A549 (cell line): Measurements from ENCODE around the gene SYNDIG1L. TPM values are rescaled to one million over a fixed set of nuclear protein-coding genes. Genes with fewer than 3 reads are reported as not detected.
A peak's percentile ranks its signal among the peaks of the same experiment; 100 is the strongest.

ENCODE experiments used
- ATAC-seq, 2 experiments: fragments of 200-7000 bp in 1 of 2; fragments of >200 bp in 1 of 2; cut with Nextera tagmentation in 1 of 2; cut with Tn5 transposase in 1 of 2; 3 replicates each; pipeline versions ENCODE4 v1.8.0 to v1.9.1; 2018 to 2020; ENCODE audit warnings: mild to moderate bottlenecking in 1 of 2, moderate library complexity in 1 of 2
- CTCF ChIA-PET: fragments of 300-600 bp; sonication (Branson Sonifier 250); formaldehyde crosslinking; extraction: SDS; loops from one replicate; lab custom pipeline; 2021; ENCODE audit warnings: antibody characterized with exemption, inconsistent platforms; lab: Yijun Ruan, JAX
- POLR2A ChIA-PET: fragments of 350-600 bp; formaldehyde crosslinking; extraction: SDS; loops from one replicate; lab custom pipeline; 2021; ENCODE audit warnings: antibody characterized with exemption, inconsistent platforms; lab: Yijun Ruan, JAX
- DNase-seq, 2 experiments: peaks; one replicate each; pipeline versions ENCODE4 v3.0.0 to v3.0.0-alpha.2; 2011 to 2016; ENCODE audit warnings: low read depth in 1 of 2, low spot score in 1 of 2
- FAIRE-seq: peaks from 2 replicates; lab custom pipeline; 2011; peaks lifted over from hg19 to GRCh38; lab: Jason Lieb, UNC
- H3K27ac ChIP-seq, 2 experiments: fragments of >200 bp; sonication (Bioruptor Twin); formaldehyde crosslinking; 3 replicates each; pipeline ENCODE4 v1.5.1; 2016 to 2017
- H3K4me1 ChIP-seq: fragments of >200 bp; sonication (Bioruptor Twin); formaldehyde crosslinking; 3 replicates; pipeline ENCODE4 v1.6.1; 2016
- H3K4me2 ChIP-seq: fragments of >200 bp; sonication (Bioruptor Twin); formaldehyde crosslinking; 3 replicates; pipeline ENCODE4 v1.6.1; 2016
- H3K4me3 ChIP-seq: fragments of >200 bp; sonication (Bioruptor Twin); formaldehyde crosslinking; 3 replicates; pipeline ENCODE4 v1.5.1; 2016
- H3K9me3 ChIP-seq: fragments of >200 bp; sonication (Bioruptor Twin); formaldehyde crosslinking; 3 replicates; pipeline ENCODE4 v1.6.1; 2016
- BHLHE40 ChIP-seq: IDR thresholded peaks from 2 replicates; pipeline ENCODE4 v1.6.1; 2012; ENCODE audit warnings: low read depth, low read length, inconsistent platforms
- CBX8 ChIP-seq: fragments of 200-600 bp; sonication (generic); IDR thresholded peaks from 2 replicates; pipeline ENCODE4 v1.6.1; 2016
- CEBPB ChIP-seq, 2 experiments: fragments of >200 bp in 1 of 2; sonication (Bioruptor Twin) in 1 of 2; formaldehyde crosslinking in 1 of 2; IDR thresholded peaks; 2 replicates each; pipeline ENCODE4 v1.6.1; 2012 to 2016
- CHD2 ChIP-seq: fragments of 150-350 bp; IDR thresholded peaks from 2 replicates; pipeline ENCODE4 v1.6.1; 2014; ENCODE audit warnings: low read length; ENCODE audit not compliant: partially characterized antibody
- CHD4 ChIP-seq: fragments of 200-600 bp; sonication (generic); IDR thresholded peaks from 2 replicates; pipeline ENCODE4 v1.6.1; 2016; ENCODE audit warnings: antibody characterized with exemption, mild to moderate bottlenecking, borderline replicate concordance
- CTCF ChIP-seq: fragments of >200 bp; sonication (Bioruptor Twin); formaldehyde crosslinking; IDR thresholded peaks from 3 replicates; pipeline ENCODE4 v1.5.1; 2016
- EHF ChIP-seq: fragments of 250-450 bp; sonication (Bioruptor Pico); IDR thresholded peaks from 2 replicates; pipeline ENCODE4 v1.5.0; 2020; ENCODE audit warnings: mild to moderate bottlenecking
- EHMT2 ChIP-seq: fragments of 200-600 bp; sonication (generic); IDR thresholded peaks from 2 replicates; pipeline ENCODE4 v1.6.1; 2016; ENCODE audit warnings: antibody characterized with exemption, low read depth, mild to moderate bottlenecking, moderate library complexity
- EP300 ChIP-seq, 2 experiments: fragments of >200 bp; sonication (Bioruptor Twin); formaldehyde crosslinking; IDR thresholded peaks; 2 replicates in 1 of 2; 3 replicates in 1 of 2; pipeline ENCODE4 v1.6.1; 2016 to 2017
- FOSL2 ChIP-seq, 2 experiments: fragments of 450-650 bp in 1 of 2; fragments of >200 bp in 1 of 2; sonication (Bioruptor Twin) in 1 of 2; formaldehyde crosslinking; IDR thresholded peaks; 2 replicates each; pipeline versions ENCODE4 v1.5.0 to v1.6.1; 2016 to 2020; ENCODE audit warnings: mild to moderate bottlenecking in 1 of 2, moderate library complexity in 1 of 2
- HDAC2 ChIP-seq: fragments of 200-600 bp; sonication (generic); IDR thresholded peaks from 2 replicates; pipeline ENCODE4 v1.6.1; 2016
- HOXB13 ChIP-seq: fragments of 250-450 bp; sonication (Bioruptor Pico); IDR thresholded peaks from 2 replicates; pipeline ENCODE4 v1.5.0; 2020; ENCODE audit warnings: low read depth, mild to moderate bottlenecking, moderate library complexity
- KDM1A ChIP-seq: fragments of 200-600 bp; sonication (generic); IDR thresholded peaks from 2 replicates; pipeline ENCODE4 v1.6.1; 2016; ENCODE audit warnings: low read depth, mild to moderate bottlenecking
- MAX ChIP-seq: IDR thresholded peaks from 2 replicates; pipeline ENCODE4 v1.6.1; 2012
- MYC ChIP-seq: IDR thresholded peaks from 2 replicates; pipeline ENCODE4 v1.6.1; 2012; ENCODE audit warnings: mild to moderate bottlenecking, inconsistent platforms, low read length, improper control_type of control experiment, borderline replicate concordance
- NFE2L2 ChIP-seq: fragments of 150-350 bp; conservative IDR thresholded peaks from 2 replicates; pipeline ENCODE4 v1.6.1; 2014; ENCODE audit warnings: low read length
- NPAS2 ChIP-seq: fragments of 250-450 bp; sonication (Bioruptor Pico); IDR thresholded peaks from 2 replicates; pipeline ENCODE4 v1.8.0; 2022; ENCODE audit warnings: mild to moderate bottlenecking, moderate library complexity, borderline replicate concordance
- NR3C1 ChIP-seq: fragments of >200 bp; sonication (Bioruptor Twin); formaldehyde crosslinking; IDR thresholded peaks from 3 replicates; pipeline ENCODE4 v1.6.1; 2017
- PBX3 ChIP-seq: IDR thresholded peaks from 2 replicates; pipeline ENCODE4 v1.6.1; 2012
- PHF8 ChIP-seq: fragments of 200-600 bp; sonication (generic); IDR thresholded peaks from 2 replicates; pipeline ENCODE4 v1.6.1; 2016; ENCODE audit warnings: low read depth, mild to moderate bottlenecking, antibody characterized with exemption, moderate library complexity, borderline replicate concordance
- RAD21 ChIP-seq, 2 experiments: fragments of >200 bp in 1 of 2; sonication (Bioruptor Twin) in 1 of 2; formaldehyde crosslinking in 1 of 2; IDR thresholded peaks in 1 of 2; conservative IDR thresholded peaks in 1 of 2; 2 replicates in 1 of 2; 3 replicates in 1 of 2; pipeline ENCODE4 v1.6.1; 2012 to 2018; ENCODE audit warnings: inconsistent platforms in 1 of 2
- RCOR1 ChIP-seq: fragments of 150-350 bp; IDR thresholded peaks from 2 replicates; pipeline ENCODE4 v1.6.1; 2014; ENCODE audit warnings: antibody characterized with exemption, low read length, low read depth
- REST ChIP-seq: fragments of 200-600 bp; sonication (generic); IDR thresholded peaks from 2 replicates; pipeline ENCODE4 v1.6.1; 2016; ENCODE audit warnings: antibody characterized with exemption, mild to moderate bottlenecking, moderate library complexity
- SMC3 ChIP-seq: fragments of >200 bp; sonication (Bioruptor Twin); formaldehyde crosslinking; IDR thresholded peaks from 3 replicates; pipeline ENCODE4 v1.6.1; 2018; ENCODE audit warnings: inconsistent platforms
- SREBF2 ChIP-seq: fragments of 450-650 bp; IDR thresholded peaks from 2 replicates; pipeline ENCODE4 v1.6.1; 2014; ENCODE audit warnings: mild to moderate bottlenecking, moderate library complexity
- TFCP2L1 ChIP-seq: fragments of 250-450 bp; sonication (Bioruptor Pico); IDR thresholded peaks from 2 replicates; pipeline ENCODE4 v1.5.0; 2021; ENCODE audit warnings: mild to moderate bottlenecking
- ZFP36 ChIP-seq: fragments of 450-650 bp; IDR thresholded peaks from 2 replicates; pipeline ENCODE4 v1.6.1; 2014; ENCODE audit warnings: borderline replicate concordance; ENCODE audit not compliant: partially characterized antibody
- WGBS: methylation state at CpG from one replicate; pipeline ENCODE4 v1.1.6; 2017; ENCODE audit errors: missing lambda C conversion rate; 5-methylcytosine and 5-hydroxymethylcytosine counted together
- polyA plus RNA-seq, 4 experiments: library from polyadenylated mRNA; depleted of rRNA in 3 of 4; stranded (reverse); fragments of >200 nt; fragmentation: RNase III in 1 of 4; extraction: RNeasy Plus Mini Kit Qiagen cat#74134 plus additional on column Dnase treatment in 1 of 4; gene quantifications; 2 replicates in 3 of 4; 3 replicates in 1 of 4; pipeline ENCODE4 v1.2.3, GENCODE V29; 2011 to 2017

The SYNDIG1L gene
- polyA plus RNA-seq, 2 of the 4 experiments (the other 2 are of a cell fraction): not detected

- peak overlapping the region in 1 of 2 experiments; percentile 50; a peak in 2 of 6 replicates for H3K27ac ChIP-seq
- POLR2A ChIA-PET: no interaction called here
- CTCF ChIA-PET: interaction anchor here (1.0 to 7.6 kb wide), 12 partner anchors 10 to 128 kb away, joined by 3 to 67 read pairs (median 5); partner anchors contain the start of gene VRTN
- peak; percentile 68 to 79 for DNase-seq
- peak; percentile 61 for FAIRE-seq
- 24% methylated on average over 12 of the region's 12 CpGs for WGBS
- H3K9me3 ChIP-seq: no peaks in the 10 kb centered on the region
- H3K4me2 ChIP-seq: peak overlapping the region; percentile 70
- peak; percentile 79 to 93 for ATAC-seq
- no peak overlapping the region for H3K4me3 ChIP-seq
- TF ChIP-seq RAD21 (conservative IDR thresholded peaks at IDR 0.05 in 1 of 2, IDR thresholded peaks at IDR 0.05 in 1 of 2): peak; percentile 85 to 88
- peak; percentile 54; the same call in 1 of the 2 replicates for TF ChIP-seq MAX
- no peak for TF ChIP-seq PHF8
- TF ChIP-seq PBX3: no peak
- peak; percentile 88 for TF ChIP-seq CTCF
- TF ChIP-seq SMC3: peak; percentile 89
- TF ChIP-seq CEBPB (IDR thresholded peaks at IDR 0.05): peak; percentile 43 to 70; a peak in 3 of 4 replicates
- no peak for TF ChIP-seq EHMT2
- TF ChIP-seq HOXB13 (CRISPR knock-in tag): no peak
- no peak for TF ChIP-seq HDAC2
- no peak for TF ChIP-seq CHD4
- no peaks in the 10 kb centered on the region for H3K4me1 ChIP-seq
Measured at GRCh38 chr14:74362361-74362915, 63.6 kb downstream of the SYNDIG1L start.

GRCh38 chr14:74360163-74360562 lies 65.8 kb downstream of the SYNDIG1L start:
- ATAC-seq: no peak
- 50% methylated on average over 1 of the region's 3 CpGs for WGBS
- no peak overlapping the region for H3K27ac ChIP-seq
- CTCF ChIA-PET: interaction anchor here (1.3 to 7.6 kb wide), 4 partner anchors 20 to 501 kb away, joined by 3 to 67 read pairs (median 5); partner anchors contain the start of gene ABCD4
- TF ChIP-seq ZFP36 (no peak), KDM1A (no peak), CHD2 (no peak), NPAS2 (CRISPR knock-in tag) (no peak), CBX8 (no peak), EHF (CRISPR knock-in tag) (no peak), BHLHE40 (no peak), NFE2L2 (no peak), EP300 (IDR thresholded peaks at IDR 0.05) (no peak), MYC (no peak), SREBF2 (no peak), CEBPB (IDR thresholded peaks at IDR 0.05) (no peak), RCOR1 (no peak), TFCP2L1 (CRISPR knock-in tag) (no peak), REST (no peak), PBX3 (no peak), NR3C1 (no peak), HOXB13 (CRISPR knock-in tag) (no peak), FOSL2 (IDR thresholded peaks at IDR 0.05) (no peak), FOSL2 (CRISPR knock-in tag; IDR thresholded peaks at IDR 0.05) (no peak)
- TF ChIP-seq, all 56 proteins: peak for 0
- Histone ChIP-seq H3K4me1 (no peaks in the 10 kb centered on the region), H3K4me3 (no peak overlapping the region), H3K4me2 (no peak overlapping the region), H3K9me3 (no peaks in the 10 kb centered on the region)
- FAIRE-seq (no peak), DNase-seq (no peak)
- POLR2A ChIA-PET: no interaction called here
